Measurements from ENCODE around the gene APOB. TPM values are rescaled to one million over a fixed set of nuclear protein-coding genes. Genes with fewer than 3 reads are reported as not detected.

Gene APOB
- total RNA-seq, 1 experiment from 2014 or later = not detected

DNA sequence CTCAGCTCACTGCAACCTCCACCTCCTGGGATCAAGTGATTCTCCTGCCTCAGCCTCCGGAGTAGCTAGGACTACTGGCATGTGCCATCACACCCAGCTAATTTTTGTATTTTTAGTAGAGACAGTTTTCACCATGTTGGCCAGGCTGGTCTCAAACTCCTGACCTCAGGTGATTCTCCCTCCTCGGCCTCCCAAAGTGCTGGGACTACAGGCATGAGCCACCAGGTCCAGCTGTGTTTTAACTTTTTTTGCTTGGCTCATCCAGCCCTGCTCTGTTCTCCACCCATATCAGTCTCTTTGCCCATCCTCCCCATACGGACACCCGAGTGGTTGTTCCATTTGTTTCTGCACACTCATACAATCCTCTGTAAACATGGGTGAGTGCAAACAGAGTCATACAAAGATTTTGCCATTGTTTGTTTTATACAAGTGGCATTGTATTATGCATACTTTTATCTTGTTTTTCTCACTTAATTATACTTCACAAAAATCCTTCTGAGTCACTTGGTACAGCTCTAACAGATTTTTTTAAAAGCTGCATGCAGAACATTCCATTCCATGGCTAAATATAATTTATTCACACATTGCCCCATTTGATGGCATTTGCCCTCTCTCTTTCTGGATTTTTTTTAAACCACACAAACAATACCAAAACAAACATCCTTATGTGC is 5.3 kb downstream of the APOB start:
- Histone ChIP-seq H3F3A (ENCODE audit: low read length, unreplicated experiment) (no peaks in the 10 kb centered on the region), H4K20me1 (ENCODE audit: low read length) (no peaks in the 10 kb centered on the region), H3K27ac (ENCODE audit: low read length) (no peak overlapping the region), H2AFZ (ENCODE audit: low read length) (no peak overlapping the region), H3K4me2 (ENCODE audit: low read length) (no peak overlapping the region), H3K36me3 (ENCODE audit: low read depth, low read length) (no peaks in the 10 kb centered on the region), H3K4me1 (ENCODE audit: insufficient read depth, low read length) (no peaks in the 10 kb centered on the region), H3K9ac (ENCODE audit: low read length) (no peak overlapping the region), H3K9me2 (replicated peaks; ENCODE audit: low read length) (no peaks in the 10 kb centered on the region), H3K27me3 (ENCODE audit: low read length) (peaks cover 31% of the 10 kb centered on the region), H3K9me3 (ENCODE audit: low read length) (no peaks in the 10 kb centered on the region), H3K79me2 (ENCODE audit: low read length) (no peaks in the 10 kb centered on the region), H3K4me3 (ENCODE audit: low read length) (no peak overlapping the region)
- DNase-seq (no peak), ATAC-seq (no peak)
- intact Hi-C loops (cut with micrococcal nuclease) = no loop called here
- POLR2A ChIA-PET (ENCODE audit: unreplicated experiment) = no interaction called here
- CTCF ChIA-PET = no interaction called here
- no TSS peak for BruUV-seq (replicated peaks)
- TF ChIP-seq EZH2phosphoT487 (IDR thresholded peaks at IDR 0.05; ENCODE audit: borderline replicate concordance, low read length) (no peak), EZH2 (IDR thresholded peaks at IDR 0.05; ENCODE audit: low read length, unreplicated experiment) (no peak)
- TF ChIP-seq, protein P1, sequence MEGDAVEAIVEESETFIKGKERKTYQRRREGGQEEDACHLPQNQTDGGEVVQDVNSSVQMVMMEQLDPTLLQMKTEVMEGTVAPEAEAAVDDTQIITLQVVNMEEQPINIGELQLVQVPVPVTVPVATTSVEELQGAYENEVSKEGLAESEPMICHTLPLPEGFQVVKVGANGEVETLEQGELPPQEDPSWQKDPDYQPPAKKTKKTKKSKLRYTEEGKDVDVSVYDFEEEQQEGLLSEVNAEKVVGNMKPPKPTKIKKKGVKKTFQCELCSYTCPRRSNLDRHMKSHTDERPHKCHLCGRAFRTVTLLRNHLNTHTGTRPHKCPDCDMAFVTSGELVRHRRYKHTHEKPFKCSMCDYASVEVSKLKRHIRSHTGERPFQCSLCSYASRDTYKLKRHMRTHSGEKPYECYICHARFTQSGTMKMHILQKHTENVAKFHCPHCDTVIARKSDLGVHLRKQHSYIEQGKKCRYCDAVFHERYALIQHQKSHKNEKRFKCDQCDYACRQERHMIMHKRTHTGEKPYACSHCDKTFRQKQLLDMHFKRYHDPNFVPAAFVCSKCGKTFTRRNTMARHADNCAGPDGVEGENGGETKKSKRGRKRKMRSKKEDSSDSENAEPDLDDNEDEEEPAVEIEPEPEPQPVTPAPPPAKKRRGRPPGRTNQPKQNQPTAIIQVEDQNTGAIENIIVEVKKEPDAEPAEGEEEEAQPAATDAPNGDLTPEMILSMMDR (conservative IDR thresholded peaks at IDR 0.05; ENCODE audit: low read depth, low read length) = no peak

DNA sequence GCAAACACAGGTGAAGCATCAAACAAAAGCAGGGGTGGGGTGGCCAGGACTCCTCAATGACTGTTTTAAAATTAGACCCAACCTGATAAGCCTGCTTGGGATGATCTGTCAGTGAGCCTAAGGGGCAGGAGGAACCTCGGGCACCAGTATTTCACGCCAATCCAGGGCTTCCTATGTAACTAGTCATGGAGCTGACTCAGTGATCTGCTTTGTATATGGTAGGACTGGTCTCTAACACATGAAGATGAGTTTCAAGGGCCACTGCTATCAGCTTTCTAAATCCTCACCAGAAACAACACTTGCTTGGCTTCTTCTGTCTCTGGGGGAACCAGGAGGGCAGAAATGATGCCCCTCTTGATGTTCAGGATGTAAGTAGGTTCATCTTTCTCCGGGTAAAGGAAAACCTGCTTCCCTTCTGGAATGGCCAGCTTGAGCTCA is 6.2 kb downstream of the APOB start:
- BruUV-seq (replicated peaks) = no TSS peak
- Histone ChIP-seq H3K4me2 (ENCODE audit: low read length) (no peak overlapping the region), H3F3A (ENCODE audit: low read length, unreplicated experiment) (no peaks in the 10 kb centered on the region), H3K27me3 (ENCODE audit: low read length) (peaks cover 31% of the 10 kb centered on the region), H3K4me1 (ENCODE audit: insufficient read depth, low read length) (no peaks in the 10 kb centered on the region), H3K9me3 (ENCODE audit: low read length) (no peaks in the 10 kb centered on the region), H2AFZ (ENCODE audit: low read length) (no peak overlapping the region), H3K9ac (ENCODE audit: low read length) (no peak overlapping the region), H3K79me2 (ENCODE audit: low read length) (no peaks in the 10 kb centered on the region), H3K4me3 (ENCODE audit: low read length) (no peak overlapping the region), H4K20me1 (ENCODE audit: low read length) (no peaks in the 10 kb centered on the region), H3K9me2 (replicated peaks; ENCODE audit: low read length) (no peaks in the 10 kb centered on the region), H3K27ac (ENCODE audit: low read length) (no peak overlapping the region), H3K36me3 (ENCODE audit: low read depth, low read length) (no peaks in the 10 kb centered on the region)
- no peak for DNase-seq
- no peak for ATAC-seq
- ChIA-PET POLR2A (ENCODE audit: unreplicated experiment) (no interaction called here), CTCF (no interaction called here)
- intact Hi-C loops (cut with micrococcal nuclease) = no loop called here
- TF ChIP-seq EZH2phosphoT487 (IDR thresholded peaks at IDR 0.05; ENCODE audit: borderline replicate concordance, low read length) (no peak), EZH2 (IDR thresholded peaks at IDR 0.05; ENCODE audit: low read length, unreplicated experiment) (no peak)

DNA sequence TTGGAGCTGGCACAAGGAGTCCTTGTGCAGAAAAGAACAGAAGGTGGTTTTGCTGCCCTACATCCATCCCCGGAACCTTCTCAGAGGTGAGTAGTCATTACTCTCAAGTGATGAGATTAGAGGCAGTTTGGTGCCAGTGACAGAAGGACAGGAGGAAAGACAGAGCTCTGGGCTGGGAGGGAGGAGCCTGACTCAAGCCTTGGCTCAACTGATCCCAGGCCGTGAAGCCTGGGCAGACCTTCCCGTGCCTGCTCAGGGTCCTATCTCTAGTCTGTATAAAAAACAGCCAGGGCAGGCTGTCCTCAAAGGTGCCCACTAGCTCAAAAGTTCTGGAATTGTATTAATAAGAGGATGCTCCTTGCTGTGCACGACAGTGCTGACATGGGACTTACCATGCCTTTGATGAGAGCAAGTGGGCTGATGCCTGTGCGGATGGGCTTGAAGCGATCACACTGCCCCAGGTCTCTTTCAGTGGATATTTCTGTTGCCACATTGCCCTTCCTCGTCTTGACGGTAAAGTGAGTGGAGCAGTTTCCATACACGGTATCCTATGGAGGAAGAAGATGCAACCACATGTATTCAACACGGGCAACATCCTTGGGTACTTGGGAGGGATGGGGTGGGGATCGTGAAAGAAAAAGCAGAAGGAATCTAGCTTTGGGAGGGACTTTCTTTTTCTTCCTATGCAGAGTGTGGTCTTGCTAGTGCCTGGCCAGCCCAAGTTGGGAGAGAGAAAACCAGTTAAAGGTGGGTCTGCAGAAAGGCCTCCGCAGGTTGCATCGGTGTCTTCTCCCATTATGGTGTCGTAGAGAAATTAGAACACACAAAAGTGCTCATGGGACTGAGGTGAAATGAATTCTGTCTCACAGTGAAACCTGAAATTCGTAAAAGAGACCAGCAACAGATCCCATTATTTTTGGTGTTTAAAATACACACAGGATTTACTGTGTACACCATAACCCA is 6.9 kb downstream of the APOB start:
- no TSS peak for BruUV-seq (replicated peaks)

More for the DNA sequence above, 6.9 kb downstream of the APOB start:
- ATAC-seq (no peak), DNase-seq (no peak)
- Histone ChIP-seq H4K20me1 (ENCODE audit: low read length) (no peaks in the 10 kb centered on the region), H3F3A (ENCODE audit: low read length, unreplicated experiment) (no peaks in the 10 kb centered on the region), H3K4me1 (ENCODE audit: insufficient read depth, low read length) (no peaks in the 10 kb centered on the region), H3K4me2 (ENCODE audit: low read length) (no peak overlapping the region), H3K4me3 (ENCODE audit: low read length) (no peak overlapping the region), H3K79me2 (ENCODE audit: low read length) (no peaks in the 10 kb centered on the region), H3K9me3 (ENCODE audit: low read length) (no peaks in the 10 kb centered on the region), H3K36me3 (ENCODE audit: low read depth, low read length) (no peaks in the 10 kb centered on the region), H3K27ac (ENCODE audit: low read length) (no peak overlapping the region), H3K9ac (ENCODE audit: low read length) (no peak overlapping the region), H3K9me2 (replicated peaks; ENCODE audit: low read length) (no peaks in the 10 kb centered on the region), H3K27me3 (ENCODE audit: low read length) (peaks cover 31% of the 10 kb centered on the region), H2AFZ (ENCODE audit: low read length) (no peak overlapping the region)
- TF ChIP-seq, protein P1 (conservative IDR thresholded peaks at IDR 0.05; ENCODE audit: low read depth, low read length) = no peak
- CTCF ChIA-PET = no interaction called here
- POLR2A ChIA-PET (ENCODE audit: unreplicated experiment) = no interaction called here
- intact Hi-C loops (cut with micrococcal nuclease) = no loop called here

Measured in PC-3 (cell line).